ENCODE measurements around the gene OR8G1. TPM values are rescaled to one million over a fixed set of nuclear protein-coding genes. Genes with fewer than 3 reads are reported as not detected.

OR8G1 gene
- total and polyA plus RNA-seq, 10 of the 15 experiments (the other 5 are each of a cell fraction or from before 2014, with no cell fraction given) = not detected

DNA sequence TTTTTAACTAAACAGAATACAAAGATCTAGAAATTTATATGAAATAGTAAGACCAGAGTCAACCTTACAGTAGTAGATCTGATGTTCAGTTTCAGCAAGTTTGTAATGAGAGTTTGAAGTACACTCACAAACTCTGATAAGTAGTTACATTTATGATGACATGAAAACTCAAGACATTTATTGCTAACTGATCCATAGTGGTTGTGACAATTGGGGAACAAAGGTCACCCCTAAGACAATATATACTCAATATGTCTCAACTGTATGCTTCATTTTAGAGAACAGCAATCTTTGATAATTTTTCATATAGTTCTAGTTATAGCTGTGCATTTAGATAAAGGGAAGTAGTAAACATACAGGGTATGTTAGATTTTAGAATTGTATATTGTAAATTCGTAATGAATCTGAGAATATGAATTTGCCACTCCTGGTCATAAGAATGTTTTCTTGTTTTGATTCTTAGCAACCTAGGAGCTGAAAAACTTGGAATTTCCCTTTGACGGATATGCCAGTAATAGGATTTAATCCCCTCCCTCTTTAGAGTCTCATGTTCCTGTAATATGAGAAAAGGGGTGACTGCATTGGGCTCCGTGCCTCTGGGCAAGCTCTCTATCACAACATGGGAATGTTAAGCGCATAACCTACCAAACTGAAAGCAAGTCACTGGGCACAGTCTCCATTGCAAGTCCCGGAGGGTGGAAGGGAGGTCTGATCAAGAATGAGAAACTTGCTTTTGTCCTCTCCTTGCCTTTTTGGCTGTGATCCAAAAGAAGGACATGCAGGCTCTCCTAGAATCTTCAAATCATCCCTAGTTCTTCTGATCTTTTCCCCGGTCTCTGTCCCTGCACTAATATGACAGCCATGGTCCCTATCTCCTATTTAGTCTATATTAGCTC is 46.4 kb upstream of the OR8G1 start:
- no peaks in the 10 kb centered on the region for H3K4me1 ChIP-seq (ENCODE audit: control insufficient read depth, insufficient read depth, low read length)
- H2AFZ ChIP-seq (ENCODE audit: control insufficient read depth, low read depth, low read length) = no peak overlapping the region
- H3K27me3 ChIP-seq (replicated peaks in 1 of 2; ENCODE audit: control insufficient read depth in 2 of 2, insufficient read depth in 2 of 2, low read length in 1 of 2) = no peaks in the 10 kb centered on the region
- intact Hi-C loops (cut with micrococcal nuclease; ENCODE audit: unreplicated experiment) (loop anchor here (1.0 kb wide), 1 partner anchor 123 kb away; no protein-coding TSS in a partner anchor), in situ Hi-C loops (cut with MboI) (loop anchor here (5.0 kb wide), 1 partner anchor 122 kb away; no protein-coding TSS in a partner anchor)
- ChIA-PET RAD21 (ENCODE audit: unreplicated experiment) (interaction anchor here (1.2 to 3.3 kb wide), 2 partner anchors 121 to 124 kb away, joined by 3 to 28 read pairs; no protein-coding TSS in a partner anchor), POLR2A (interaction anchor here (2.0 kb wide), 1 partner anchor 123 kb away, joined by 4 read pairs; no protein-coding TSS in a partner anchor), CTCF (interaction anchor here (0.5 to 4.1 kb wide), 11 partner anchors 11 to 136 kb away, joined by 3 to 89 read pairs (median 4); no protein-coding TSS in a partner anchor), SMC1A (ENCODE audit: uncharacterized antibody, unreplicated experiment) (interaction anchor here (0.6 to 4.3 kb wide), 6 partner anchors 13 to 128 kb away, joined by 3 to 23 read pairs (median 8); partner anchors contain the start of gene VWA5A)
- no peaks in the 10 kb centered on the region for H3K9me3 ChIP-seq (replicated peaks; ENCODE audit: control insufficient read depth, insufficient read depth, low read length)
- no peak for ATAC-seq
- H3K27ac ChIP-seq (ENCODE audit: control insufficient read depth, insufficient read depth) = no peak overlapping the region
- no TSS peak for BruUV-seq (replicated peaks)
- no peak for DNase-seq (ENCODE audit: low read depth, low spot score)
- WGBS (ENCODE audit: insufficient coverage, insufficient replicate concordance, low lambda C conversion rate, missing lambda C conversion rate) = 47% methylated on average over 6 of the region's 6 CpGs
- no peak overlapping the region for H3K4me2 ChIP-seq (ENCODE audit: control insufficient read depth, insufficient read depth)
- H3K9ac ChIP-seq (ENCODE audit: control insufficient read depth, insufficient read depth, low read length) = no peak overlapping the region
- no peak overlapping the region for H3K4me3 ChIP-seq
- no peaks in the 10 kb centered on the region for H3K79me2 ChIP-seq (ENCODE audit: control insufficient read depth, insufficient read depth, low read length)
- H4K20me1 ChIP-seq (ENCODE audit: control insufficient read depth, insufficient read depth) = no peaks in the 10 kb centered on the region
- FAIRE-seq = no peak
- no peaks in the 10 kb centered on the region for H3K36me3 ChIP-seq (ENCODE audit: control insufficient read depth in 2 of 2, insufficient read depth in 2 of 2, low read length in 1 of 2)
- no peak for TF ChIP-seq TCF7 (IDR thresholded peaks at IDR 0.05; ENCODE audit: borderline replicate concordance)
- no peak for TF ChIP-seq SUPT20H (IDR thresholded peaks at IDR 0.05; ENCODE audit: borderline replicate concordance, control insufficient read depth, low read depth, low read length)
- TF ChIP-seq MEF2B (IDR thresholded peaks at IDR 0.05; ENCODE audit: partially characterized antibody, poor library complexity, severe bottlenecking) = no peak
- TF ChIP-seq MYC (IDR thresholded peaks at IDR 0.05; ENCODE audit: insufficient read depth, insufficient read length, insufficient replicate concordance, low read length, severe bottlenecking) = no peak
- no peak for TF ChIP-seq CHD4 (IDR thresholded peaks at IDR 0.05)
- TF ChIP-seq, protein P1, sequence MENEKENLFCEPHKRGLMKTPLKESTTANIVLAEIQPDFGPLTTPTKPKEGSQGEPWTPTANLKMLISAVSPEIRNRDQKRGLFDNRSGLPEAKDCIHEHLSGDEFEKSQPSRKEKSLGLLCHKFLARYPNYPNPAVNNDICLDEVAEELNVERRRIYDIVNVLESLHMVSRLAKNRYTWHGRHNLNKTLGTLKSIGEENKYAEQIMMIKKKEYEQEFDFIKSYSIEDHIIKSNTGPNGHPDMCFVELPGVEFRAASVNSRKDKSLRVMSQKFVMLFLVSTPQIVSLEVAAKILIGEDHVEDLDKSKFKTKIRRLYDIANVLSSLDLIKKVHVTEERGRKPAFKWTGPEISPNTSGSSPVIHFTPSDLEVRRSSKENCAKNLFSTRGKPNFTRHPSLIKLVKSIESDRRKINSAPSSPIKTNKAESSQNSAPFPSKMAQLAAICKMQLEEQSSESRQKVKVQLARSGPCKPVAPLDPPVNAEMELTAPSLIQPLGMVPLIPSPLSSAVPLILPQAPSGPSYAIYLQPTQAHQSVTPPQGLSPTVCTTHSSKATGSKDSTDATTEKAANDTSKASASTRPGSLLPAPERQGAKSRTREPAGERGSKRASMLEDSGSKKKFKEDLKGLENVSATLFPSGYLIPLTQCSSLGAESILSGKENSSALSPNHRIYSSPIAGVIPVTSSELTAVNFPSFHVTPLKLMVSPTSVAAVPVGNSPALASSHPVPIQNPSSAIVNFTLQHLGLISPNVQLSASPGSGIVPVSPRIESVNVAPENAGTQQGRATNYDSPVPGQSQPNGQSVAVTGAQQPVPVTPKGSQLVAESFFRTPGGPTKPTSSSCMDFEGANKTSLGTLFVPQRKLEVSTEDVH (IDR thresholded peaks at IDR 0.05; ENCODE audit: low read depth, partially characterized antibody) = no peak
- TF ChIP-seq YBX1 (IDR thresholded peaks at IDR 0.05) = no peak
- no peak for TF ChIP-seq HDAC2 (IDR thresholded peaks at IDR 0.05)
- TF ChIP-seq LARP7 (IDR thresholded peaks at IDR 0.05) = no peak
- TF ChIP-seq NBN (IDR thresholded peaks at IDR 0.05) = no peak
- TF ChIP-seq, protein P2, sequence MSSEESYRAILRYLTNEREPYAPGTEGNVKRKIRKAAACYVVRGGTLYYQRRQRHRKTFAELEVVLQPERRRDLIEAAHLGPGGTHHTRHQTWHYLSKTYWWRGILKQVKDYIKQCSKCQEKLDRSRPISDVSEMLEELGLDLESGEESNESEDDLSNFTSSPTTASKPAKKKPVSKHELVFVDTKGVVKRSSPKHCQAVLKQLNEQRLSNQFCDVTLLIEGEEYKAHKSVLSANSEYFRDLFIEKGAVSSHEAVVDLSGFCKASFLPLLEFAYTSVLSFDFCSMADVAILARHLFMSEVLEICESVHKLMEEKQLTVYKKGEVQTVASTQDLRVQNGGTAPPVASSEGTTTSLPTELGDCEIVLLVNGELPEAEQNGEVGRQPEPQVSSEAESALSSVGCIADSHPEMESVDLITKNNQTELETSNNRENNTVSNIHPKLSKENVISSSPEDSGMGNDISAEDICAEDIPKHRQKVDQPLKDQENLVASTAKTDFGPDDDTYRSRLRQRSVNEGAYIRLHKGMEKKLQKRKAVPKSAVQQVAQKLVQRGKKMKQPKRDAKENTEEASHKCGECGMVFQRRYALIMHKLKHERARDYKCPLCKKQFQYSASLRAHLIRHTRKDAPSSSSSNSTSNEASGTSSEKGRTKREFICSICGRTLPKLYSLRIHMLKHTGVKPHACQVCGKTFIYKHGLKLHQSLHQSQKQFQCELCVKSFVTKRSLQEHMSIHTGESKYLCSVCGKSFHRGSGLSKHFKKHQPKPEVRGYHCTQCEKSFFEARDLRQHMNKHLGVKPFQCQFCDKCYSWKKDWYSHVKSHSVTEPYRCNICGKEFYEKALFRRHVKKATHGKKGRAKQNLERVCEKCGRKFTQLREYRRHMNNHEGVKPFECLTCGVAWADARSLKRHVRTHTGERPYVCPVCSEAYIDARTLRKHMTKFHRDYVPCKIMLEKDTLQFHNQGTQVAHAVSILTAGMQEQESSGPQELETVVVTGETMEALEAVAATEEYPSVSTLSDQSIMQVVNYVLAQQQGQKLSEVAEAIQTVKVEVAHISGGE (CRISPR knock-in tag; IDR thresholded peaks at IDR 0.05) = no peak
- TF ChIP-seq EZH2 (IDR thresholded peaks at IDR 0.05; ENCODE audit: borderline replicate concordance, control insufficient read depth, low read depth, low read length) = no peak
- no peak for TF ChIP-seq ASH2L (IDR thresholded peaks at IDR 0.05; ENCODE audit: borderline replicate concordance, low read depth)
- TF ChIP-seq EGR1 (IDR thresholded peaks at IDR 0.05; ENCODE audit: borderline replicate concordance in 1 of 2, low read depth in 2 of 2, low read length in 2 of 2) = no peak
- TF ChIP-seq CBX3 (IDR thresholded peaks at IDR 0.05; ENCODE audit: borderline replicate concordance, low read depth) = no peak
- no peak for TF ChIP-seq SIX5 (IDR thresholded peaks at IDR 0.05; ENCODE audit: low read depth, low read length, severe bottlenecking)
- TF ChIP-seq POU2F2 (IDR thresholded peaks at IDR 0.05; ENCODE audit: borderline replicate concordance, low read depth, low read length) = no peak
